Tibial artery (tissue), 4 donors: ENCODE data around the gene N4BP2.
"Not testable (repeated sequence)": the region's sequence is repeated elsewhere in the genome, so short reads cannot be mapped to it uniquely, and the experiment has no call there.

Experiments
- DNase-seq, 2 donors: peaks; one replicate each; pipeline ENCODE4 v3.0.0-alpha.2; 2019
- H3K27ac ChIP-seq, 2 donors: fragments of 200-600 bp; sonication (generic) in 1 of 2; 1 replicate in 1 of 2; 2 replicates in 1 of 2; pipeline ENCODE4 v1.5.1; 2018 to 2019; ENCODE audit warnings: mild to moderate bottlenecking in 1 of 2
- H3K27me3 ChIP-seq, 2 donors: fragments of 200-600 bp; sonication (generic) in 1 of 2; one replicate each; pipeline versions ENCODE4 v1.5.1 to v1.6.0; 2016 to 2019
- H3K36me3 ChIP-seq, 3 donors: fragments of 200-600 bp; sonication (generic) in 2 of 3; one replicate each; pipeline ENCODE4 v1.5.1; 2016 to 2019; ENCODE audit warnings: mild to moderate bottlenecking in 2 of 3
- H3K4me1 ChIP-seq, 4 donors: fragments of 200-600 bp; sonication (generic) in 2 of 4; 1 replicate in 3 of 4; 2 replicates in 1 of 4; pipeline ENCODE4 v1.5.1; 2016 to 2019
- H3K4me3 ChIP-seq, 2 donors: fragments of 200-600 bp; sonication (generic) in 1 of 2; 1 replicate in 1 of 2; 2 replicates in 1 of 2; pipeline ENCODE4 v1.5.1; 2018 to 2019; ENCODE audit warnings: mild to moderate bottlenecking in 2 of 2
- H3K9me3 ChIP-seq, 3 donors: fragments of 200-600 bp; sonication (generic) in 1 of 3; one replicate each; pipeline ENCODE4 v1.5.1; 2016 to 2019
- CTCF ChIP-seq, 2 experiments: fragments of 200-600 bp in 1 of 2; fragments of 450-650 bp in 1 of 2; IDR thresholded peaks; one replicate each; pipeline ENCODE4 v1.5.1; 2017 to 2019; ENCODE audit warnings: antibody characterized with exemption in 2 of 2, mild to moderate bottlenecking in 1 of 2, moderate library complexity in 1 of 2
- intact Hi-C: fragments of 100-400 bp; cut with DNase I; formaldehyde crosslinking; loops from one replicate; pipeline ENCODE4 v1.15.0; 2023; ENCODE audit warnings: low total_unique reads

Gene N4BP2

GRCh38 chr4:40130401-40131036, 73.9 kb downstream of the N4BP2 start:
- TF ChIP-seq CTCF (IDR thresholded peaks at IDR 0.05): no peak
- no peak for DNase-seq
- Histone ChIP-seq H3K9me3 (no peaks in the 10 kb centered on the region), H3K4me1 (no peaks in the 10 kb centered on the region), H3K27me3 (no peaks in the 10 kb centered on the region), H3K4me3 (no peak overlapping the region), H3K36me3 (peaks cover 0 to 5% (median 0%) of the 10 kb centered on the region in 3 donors), H3K27ac (no peak overlapping the region)
- intact Hi-C loops: no loop called here

- H3K9me3 ChIP-seq: no peaks in the 10 kb centered on the region
- peaks cover 3 to 7% (median 7%) of the 10 kb centered on the region in 3 donors for H3K36me3 ChIP-seq
- H3K27ac ChIP-seq: no peak overlapping the region
- DNase-seq: no peak
- no peaks in the 10 kb centered on the region for H3K4me1 ChIP-seq
- no peak for TF ChIP-seq CTCF (IDR thresholded peaks at IDR 0.05)
- no peak overlapping the region for H3K4me3 ChIP-seq
- intact Hi-C loops: no loop called here
- H3K27me3 ChIP-seq: no peaks in the 10 kb centered on the region
Observed at GRCh38 chr4:40132816-40133215, 76.2 kb downstream of the N4BP2 start.

GRCh38 chr4:40134206-40134917, 77.7 kb downstream of the N4BP2 start:
- Histone ChIP-seq H3K4me3 (no peak overlapping the region), H3K27ac (no peak overlapping the region), H3K4me1 (no peaks in the 10 kb centered on the region), H3K27me3 (no peaks in the 10 kb centered on the region), H3K9me3 (no peaks in the 10 kb centered on the region), H3K36me3 (peaks cover 3 to 10% (median 9%) of the 10 kb centered on the region in 3 donors)
- TF ChIP-seq CTCF (IDR thresholded peaks at IDR 0.05): no peak
- no peak for DNase-seq
- intact Hi-C loops: no loop called here

DNA sequence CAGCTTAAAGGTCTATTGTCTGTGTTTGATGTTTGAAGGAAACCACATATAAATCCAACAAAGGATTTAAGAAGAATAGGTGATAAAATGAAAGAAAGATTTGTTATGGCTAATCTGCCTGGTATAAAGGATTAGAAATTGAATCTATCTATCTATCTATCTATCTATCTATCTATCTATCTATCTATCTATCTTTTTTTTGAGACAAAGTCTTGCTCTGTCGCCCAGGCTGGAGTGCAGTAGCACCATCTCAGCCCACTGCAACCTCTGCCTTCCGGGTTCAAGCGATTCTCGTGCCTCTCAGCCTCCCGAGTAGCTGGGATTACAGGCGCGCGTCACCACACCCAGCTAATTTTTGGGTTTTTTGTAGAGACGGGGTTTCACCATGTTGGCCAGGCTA, 79.6 kb downstream of the N4BP2 start:
- peaks cover 3 to 10% (median 9%) of the 10 kb centered on the region in 3 donors for H3K36me3 ChIP-seq
- H3K27ac ChIP-seq, H3K9me3 ChIP-seq, H3K4me1 ChIP-seq, intact Hi-C loops, DNase-seq, H3K27me3 ChIP-seq, H3K4me3 ChIP-seq: not testable (repeated sequence)

- intact Hi-C loops: no loop called here
- no peaks in the 10 kb centered on the region for H3K4me1 ChIP-seq
- H3K4me3 ChIP-seq: no peak overlapping the region
Observed at GRCh38 chr4:40140196-40140595, 83.5 kb downstream of the N4BP2 start.

GRCh38 chr4:40140597-40140996, 83.9 kb downstream of the N4BP2 start:
- H3K4me3 ChIP-seq, H3K27ac ChIP-seq, intact Hi-C loops, H3K9me3 ChIP-seq, H3K4me1 ChIP-seq, H3K27me3 ChIP-seq, DNase-seq: not testable (repeated sequence)
- H3K36me3 ChIP-seq: peaks cover 9 to 39% (median 20%) of the 10 kb centered on the region in 3 donors

More at GRCh38 chr4:40140196-40140595, 83.5 kb downstream of the N4BP2 start:
- H3K27me3 ChIP-seq: no peaks in the 10 kb centered on the region
- TF ChIP-seq CTCF (IDR thresholded peaks at IDR 0.05): no peak
- H3K27ac ChIP-seq: no peak overlapping the region
- H3K36me3 ChIP-seq: peaks cover 9 to 35% (median 20%) of the 10 kb centered on the region in 3 donors
- no peaks in the 10 kb centered on the region for H3K9me3 ChIP-seq
- no peak for DNase-seq
